ENCODE measurements around the gene EPN2. TPM values are rescaled to one million over a fixed set of nuclear protein-coding genes. Genes with fewer than 3 reads are reported as not detected.
"Not testable (repeated sequence)": the region's sequence is repeated elsewhere in the genome, so short reads cannot be mapped to it uniquely, and the experiment has no call there.

EPN2 gene
- polyA plus RNA-seq, 1 donor = 28.8 TPM

DNA sequence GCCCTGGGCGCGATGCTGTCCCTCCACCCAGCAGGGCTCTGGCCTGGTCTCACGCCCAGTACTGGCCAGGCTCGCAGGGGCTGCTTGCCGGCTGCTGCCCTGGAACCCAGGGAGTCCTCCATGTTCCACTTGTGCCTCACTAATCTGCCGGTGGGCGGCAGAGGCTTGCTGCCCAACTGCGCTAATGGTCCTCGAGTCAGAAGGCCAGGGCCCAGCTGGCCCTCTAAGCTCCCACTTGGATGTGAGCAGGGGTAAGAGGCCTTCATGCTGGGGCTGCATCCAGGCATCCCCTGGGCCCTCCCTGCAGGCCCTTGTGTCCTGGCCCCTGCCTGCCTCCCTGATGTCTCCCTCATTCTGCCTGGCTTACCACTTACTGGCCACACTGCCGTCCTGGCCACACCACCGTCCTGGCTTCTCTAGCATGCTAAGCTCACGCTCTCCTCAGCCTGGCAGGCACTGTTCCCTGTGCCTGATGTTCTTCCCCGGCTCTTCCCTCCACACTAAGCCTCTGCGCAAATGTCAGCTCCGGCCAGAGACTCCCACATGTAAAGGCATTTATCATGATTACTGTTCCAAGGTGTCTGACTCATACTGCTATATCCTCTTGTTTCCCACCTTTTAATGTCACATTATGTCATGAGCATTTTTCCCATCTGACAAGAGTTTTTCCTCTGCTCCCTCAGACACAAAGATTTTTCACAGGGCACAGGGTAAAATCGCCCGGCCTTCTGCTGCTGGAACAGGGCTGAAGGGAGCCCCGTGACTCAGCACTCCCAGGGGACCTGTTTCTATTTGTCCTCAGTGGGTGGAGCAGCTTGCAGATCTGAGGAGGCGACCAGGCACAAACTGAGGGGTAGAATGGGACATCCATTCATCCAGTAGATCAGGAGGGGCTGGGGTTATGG lies 109.4 kb downstream of the EPN2 start:
- peak; percentile 81 for DNase-seq

- DNase-seq = no peak
These were observed 110.3 kb downstream of the EPN2 start for GRCh38 chr17:19347323-19348080.

DNA sequence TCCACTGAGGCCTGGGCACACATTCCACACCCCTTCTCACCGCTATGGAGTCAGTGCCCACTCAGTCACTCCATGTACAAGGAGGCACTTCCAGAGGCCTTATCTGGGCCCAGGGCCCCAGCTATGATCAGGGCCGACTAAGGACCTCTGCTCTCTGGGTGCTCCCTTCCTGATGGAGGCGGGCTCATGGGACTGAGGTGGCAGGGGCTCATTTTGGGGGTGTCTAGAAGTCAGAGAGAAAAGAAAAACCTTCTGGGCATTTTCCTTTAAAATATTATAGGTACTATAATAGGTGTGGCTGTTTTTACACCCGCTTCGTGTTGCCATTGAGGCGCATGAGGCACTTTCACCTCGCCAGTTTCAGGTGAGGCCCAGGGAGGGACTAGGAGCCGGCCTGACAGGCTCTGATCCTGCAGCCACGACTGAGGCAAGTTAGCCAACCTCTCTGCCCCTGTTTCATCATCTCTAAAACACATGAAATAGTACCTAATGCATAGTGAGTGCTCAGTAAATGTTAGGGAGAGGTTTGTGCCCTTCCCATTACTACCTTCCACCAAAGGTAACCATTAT lies 111.0 kb downstream of the EPN2 start:
- no peak for DNase-seq

- no peak for DNase-seq
These were observed 111.6 kb downstream of the EPN2 start for GRCh38 chr17:19348806-19349205.

DNA sequence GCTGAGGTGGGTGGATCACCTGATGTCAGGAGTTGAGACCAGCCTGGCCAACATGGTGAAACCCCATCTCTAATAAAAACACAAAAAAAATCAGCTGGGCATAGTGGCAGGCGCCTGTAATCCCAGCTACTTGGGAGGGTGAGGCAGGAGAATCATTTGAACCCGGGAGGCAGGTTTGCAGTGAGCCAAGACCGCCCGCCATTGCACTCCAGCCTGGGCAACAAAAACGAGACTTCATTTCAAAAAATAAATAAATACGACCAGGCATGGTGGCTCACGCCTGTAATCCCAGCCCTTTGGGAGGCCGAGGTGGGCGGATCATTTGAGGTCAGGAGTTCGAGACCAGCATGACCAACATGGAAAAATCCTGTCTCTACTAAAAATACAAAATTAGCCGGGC lies 116.2 kb downstream of the EPN2 start:
- not testable (repeated sequence) for DNase-seq

GRCh38 chr17:19354748-19355147 lies 117.6 kb downstream of the EPN2 start:
- DNase-seq = no peak

GRCh38 chr17:19357351-19357750 lies 120.2 kb downstream of the EPN2 start:
- no peak for DNase-seq

DNA sequence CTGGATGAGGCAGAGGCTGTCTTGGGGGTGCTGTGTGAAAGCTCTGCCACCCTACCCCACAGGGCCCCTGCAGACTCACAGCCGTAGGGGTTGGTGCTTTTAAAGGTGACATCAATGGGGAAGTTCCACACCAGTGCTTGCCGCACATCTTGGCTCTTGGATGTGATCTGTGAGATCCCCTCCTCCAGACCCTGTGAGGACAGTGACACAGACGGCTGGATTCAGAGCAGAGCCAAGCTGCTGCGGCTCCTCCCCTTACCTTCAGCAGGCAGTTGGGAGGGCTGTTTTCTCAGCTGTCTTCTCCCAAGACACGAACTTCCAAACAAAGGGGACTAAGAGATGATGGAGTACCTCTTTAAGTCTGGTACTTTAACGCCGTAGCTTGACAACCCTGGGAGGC lies 120.6 kb downstream of the EPN2 start:
- DNase-seq = no peak

- DNase-seq = no peak
These were observed 122.0 kb downstream of the EPN2 start for GRCh38 chr17:19359151-19359550.

DNA sequence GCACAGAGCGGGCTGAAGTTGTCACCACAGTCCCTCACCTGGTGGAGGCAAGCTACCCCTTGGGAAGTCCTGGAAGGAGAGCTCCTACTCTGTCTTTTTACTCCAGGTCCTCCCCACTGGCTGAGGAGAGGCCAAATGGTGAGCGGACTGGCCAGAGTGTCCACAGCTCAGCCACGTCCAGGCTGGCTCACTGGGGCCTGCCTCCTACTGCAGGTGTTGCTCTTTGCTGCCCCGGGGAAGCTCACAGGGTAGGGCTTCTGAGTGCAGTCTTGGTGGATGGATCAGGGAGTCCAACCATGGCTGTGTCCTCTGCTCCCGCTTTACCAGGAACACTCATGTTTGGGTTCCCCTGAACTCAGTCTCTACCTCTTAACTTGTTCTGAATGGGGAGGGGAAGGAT lies 122.7 kb downstream of the EPN2 start:
- DNase-seq = no peak

DNA sequence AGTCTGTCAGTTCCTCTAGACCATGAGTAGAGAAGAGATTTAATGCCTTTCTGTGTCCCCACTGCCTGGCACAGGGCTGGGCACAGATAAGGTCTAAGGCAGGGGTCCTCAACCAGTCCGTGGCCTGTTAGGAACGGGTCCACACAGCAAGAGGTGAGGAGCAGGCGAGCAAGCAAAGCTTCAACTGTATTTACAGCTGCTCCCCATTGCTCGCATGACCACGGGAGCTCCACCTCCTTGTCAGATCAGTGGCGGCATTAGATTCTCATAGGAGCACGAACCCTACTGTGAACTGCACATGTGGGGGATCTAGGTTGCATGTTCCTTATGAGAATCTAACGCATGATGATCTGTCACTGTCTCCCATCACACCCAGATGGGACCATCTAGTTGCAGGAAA lies 123.6 kb downstream of the EPN2 start:
- DNase-seq = no peak

GRCh38 chr17:19361326-19361725 lies 124.2 kb downstream of the EPN2 start:
- DNase-seq = no peak

GRCh38 chr17:19361944-19362276 lies 124.7 kb downstream of the EPN2 start:
- no peak for DNase-seq

- DNase-seq = peak; percentile 95
These were observed 125.3 kb downstream of the EPN2 start, which contains the start of gene B9D1 for GRCh38 chr17:19362277-19363113. Gene B9D1 (minus strand): TSS chr17:19362723. CDS start chr17:19362569, 154 bp downstream.

DNA sequence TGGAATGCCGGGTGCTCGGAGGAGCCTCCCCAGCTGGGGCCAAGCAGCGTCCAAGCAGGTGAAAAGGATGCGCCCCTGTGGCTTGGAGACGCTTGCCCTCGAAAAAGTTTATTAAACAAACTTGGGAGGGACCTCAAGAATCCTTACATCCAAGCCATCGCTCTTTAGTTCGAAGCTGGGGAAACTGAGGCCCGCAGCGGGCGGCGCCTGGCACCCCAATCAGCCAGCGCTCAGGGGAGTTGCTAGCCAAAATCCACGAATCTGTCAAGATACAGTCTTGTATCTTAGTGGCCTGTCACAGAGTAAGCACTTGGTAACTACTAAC lies 125.9 kb downstream of the EPN2 start:
- DNase-seq = no peak

GRCh38 chr17:19363460-19364035 lies 126.4 kb downstream of the EPN2 start:
- DNase-seq = no peak

DNA sequence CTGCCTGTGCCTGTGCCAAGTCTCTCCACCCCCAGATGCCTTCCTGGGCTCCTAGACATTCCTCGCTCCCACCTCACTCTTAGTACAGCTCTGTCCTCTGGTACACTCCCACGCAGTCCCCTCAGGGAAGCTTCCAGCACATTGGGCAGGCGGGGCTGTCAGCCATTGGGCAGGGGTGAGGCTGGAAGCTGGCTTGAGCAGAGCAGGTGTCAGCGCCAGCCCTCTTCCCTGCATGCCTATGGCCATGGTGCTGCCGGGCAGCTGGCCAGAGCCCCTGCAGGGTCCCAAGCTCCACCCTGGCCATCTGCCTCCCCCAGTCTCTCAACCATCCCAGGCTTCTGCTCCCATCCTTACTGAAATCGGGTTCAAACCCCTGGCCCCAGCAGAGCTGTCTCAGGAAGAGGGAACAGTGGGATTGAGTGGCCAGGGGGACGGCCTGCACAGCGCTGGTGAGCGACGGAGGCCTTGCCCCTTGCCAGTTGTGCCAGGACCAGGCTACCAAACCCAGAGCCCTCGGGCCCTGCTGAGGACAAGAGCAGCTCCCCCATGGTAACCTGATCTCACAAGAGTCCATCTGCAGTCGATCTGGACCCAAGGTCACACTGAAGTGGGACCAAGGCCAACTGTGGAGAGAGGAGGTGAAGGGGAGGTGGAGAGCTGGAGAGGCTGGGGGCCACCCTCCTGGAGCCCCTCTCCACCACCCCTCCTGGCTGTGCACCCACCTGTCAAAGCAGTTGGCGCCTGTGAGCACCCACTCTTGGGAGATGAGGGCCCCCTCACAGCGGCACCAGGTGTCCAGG lies 127.7 kb downstream of the EPN2 start:
- DNase-seq = no peak

DNA sequence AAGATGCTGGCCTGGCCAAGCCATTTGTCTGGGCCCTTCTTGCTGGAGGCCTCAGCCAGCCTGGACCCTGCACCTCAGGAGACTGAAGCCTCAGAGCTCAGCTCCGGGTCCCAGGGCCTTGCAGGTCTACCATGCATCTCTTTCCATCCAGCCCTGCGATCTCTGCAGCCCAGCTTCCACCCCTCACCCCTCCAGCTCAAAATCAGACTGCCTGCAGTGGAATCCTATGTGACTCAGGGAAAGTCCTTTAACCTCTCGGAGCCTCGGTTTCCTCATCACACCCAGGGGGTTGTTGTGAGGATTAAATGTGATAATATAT lies 128.3 kb downstream of the EPN2 start:
- no peak for DNase-seq

GRCh38 chr17:19365833-19366636 lies 128.9 kb downstream of the EPN2 start:
- DNase-seq = no peak

DNA sequence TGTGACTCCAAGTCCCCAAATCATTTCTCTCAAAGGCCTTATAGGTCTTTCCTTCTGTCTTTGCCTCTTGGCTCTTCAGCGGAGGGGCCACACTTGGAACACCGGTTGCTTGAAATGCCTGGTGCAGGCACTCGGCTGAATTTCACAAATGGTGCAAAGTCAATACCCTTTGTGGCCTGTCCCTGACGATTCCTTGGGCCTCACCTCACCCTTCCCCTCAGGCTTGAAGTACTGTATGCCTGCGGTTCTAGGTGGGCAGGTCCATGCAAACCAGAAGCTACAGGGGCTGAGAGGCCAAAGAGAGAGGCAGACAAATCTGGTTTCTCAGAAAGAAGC lies 129.4 kb downstream of the EPN2 start:
- DNase-seq = no peak

DNA sequence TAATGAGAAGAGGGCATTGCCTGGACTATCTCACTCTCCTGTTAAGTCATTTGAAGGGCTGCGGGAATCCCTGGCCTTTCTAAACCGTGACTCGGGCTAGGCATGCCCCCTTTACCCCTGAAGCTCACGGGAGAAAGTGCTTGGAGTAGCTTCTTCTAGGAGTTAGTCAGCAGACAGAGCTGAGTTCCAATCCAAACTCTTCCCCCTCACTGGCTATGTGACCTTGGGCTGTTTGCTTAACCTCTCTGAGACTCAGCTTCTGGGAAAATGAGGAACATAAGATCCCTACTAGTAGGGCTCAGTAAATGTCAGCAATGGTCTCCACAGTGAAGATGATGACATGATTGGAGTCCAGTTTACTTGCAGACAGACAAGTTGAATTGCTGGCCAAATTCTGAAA lies 131.1 kb downstream of the EPN2 start:
- DNase-seq = no peak
